Measurements from ENCODE around the gene KIAA1958. TPM values are rescaled to one million over a fixed set of nuclear protein-coding genes. Genes with fewer than 3 reads are reported as not detected.

KIAA1958 gene
- total RNA-seq, 4 donors from 2014 or later = 4.6 to 22.0 (median 9.2) TPM

DNA sequence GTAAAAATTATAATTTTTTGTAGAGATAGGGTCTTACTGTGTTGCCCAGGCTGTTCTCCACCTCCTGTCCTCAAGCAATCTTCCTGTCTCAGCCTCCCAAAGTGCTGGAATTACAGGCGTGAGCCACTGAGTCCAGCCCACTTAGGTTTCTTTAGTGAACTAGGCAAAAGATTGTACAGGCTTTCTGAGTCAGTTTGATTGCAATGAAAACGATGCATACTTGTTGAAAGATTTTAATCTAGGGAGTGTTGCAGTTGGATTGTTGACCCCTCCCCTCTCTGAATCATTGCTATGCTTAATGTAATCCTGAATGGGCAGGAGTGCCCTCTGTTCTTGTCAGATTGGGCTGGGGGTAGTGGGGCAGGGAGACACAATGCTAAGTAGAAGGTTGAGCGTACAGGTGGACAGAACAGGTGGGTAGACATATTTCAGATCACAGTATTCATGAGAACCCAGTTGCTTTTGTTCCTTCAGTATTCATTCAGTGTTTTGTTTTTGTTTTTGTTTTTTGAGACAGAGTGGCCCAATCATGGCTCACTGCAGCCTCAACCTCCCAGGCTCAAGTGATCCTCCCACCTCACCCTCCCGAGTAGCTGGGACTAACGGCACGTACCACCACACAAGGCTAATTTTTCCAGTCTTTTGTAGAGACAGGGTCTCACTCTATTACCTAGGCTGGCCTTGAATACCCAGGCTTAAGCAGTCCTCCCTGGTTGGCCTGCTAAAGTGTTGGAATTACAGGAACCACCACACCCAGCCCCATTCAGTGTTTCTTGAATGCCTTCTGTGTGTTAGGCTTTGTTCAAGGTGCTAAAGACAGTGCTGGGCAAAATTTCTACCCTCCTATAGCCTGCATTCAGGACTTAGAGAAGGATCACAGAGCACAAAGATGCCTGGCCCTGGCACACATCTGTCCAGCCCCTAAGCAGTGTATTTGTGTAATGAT, 70.1 kb downstream of the KIAA1958 start:
- no peak for DNase-seq
- Histone ChIP-seq H3K27me3 (no peaks in the 10 kb centered on the region), H3K27ac (no peak overlapping the region), H3K9me3 (no peaks in the 10 kb centered on the region), H3K4me3 (no peak overlapping the region), H3K36me3 (no peaks in the 10 kb centered on the region), H3K4me1 (no peaks in the 10 kb centered on the region)
- intact Hi-C loops (cut with DNase I; ENCODE audit: low total_unique reads) = no loop called here
- TF ChIP-seq, protein P1, sequence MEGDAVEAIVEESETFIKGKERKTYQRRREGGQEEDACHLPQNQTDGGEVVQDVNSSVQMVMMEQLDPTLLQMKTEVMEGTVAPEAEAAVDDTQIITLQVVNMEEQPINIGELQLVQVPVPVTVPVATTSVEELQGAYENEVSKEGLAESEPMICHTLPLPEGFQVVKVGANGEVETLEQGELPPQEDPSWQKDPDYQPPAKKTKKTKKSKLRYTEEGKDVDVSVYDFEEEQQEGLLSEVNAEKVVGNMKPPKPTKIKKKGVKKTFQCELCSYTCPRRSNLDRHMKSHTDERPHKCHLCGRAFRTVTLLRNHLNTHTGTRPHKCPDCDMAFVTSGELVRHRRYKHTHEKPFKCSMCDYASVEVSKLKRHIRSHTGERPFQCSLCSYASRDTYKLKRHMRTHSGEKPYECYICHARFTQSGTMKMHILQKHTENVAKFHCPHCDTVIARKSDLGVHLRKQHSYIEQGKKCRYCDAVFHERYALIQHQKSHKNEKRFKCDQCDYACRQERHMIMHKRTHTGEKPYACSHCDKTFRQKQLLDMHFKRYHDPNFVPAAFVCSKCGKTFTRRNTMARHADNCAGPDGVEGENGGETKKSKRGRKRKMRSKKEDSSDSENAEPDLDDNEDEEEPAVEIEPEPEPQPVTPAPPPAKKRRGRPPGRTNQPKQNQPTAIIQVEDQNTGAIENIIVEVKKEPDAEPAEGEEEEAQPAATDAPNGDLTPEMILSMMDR (IDR thresholded peaks at IDR 0.05) = no peak
- no peak for TF ChIP-seq POLR2A (IDR thresholded peaks at IDR 0.05)

DNA sequence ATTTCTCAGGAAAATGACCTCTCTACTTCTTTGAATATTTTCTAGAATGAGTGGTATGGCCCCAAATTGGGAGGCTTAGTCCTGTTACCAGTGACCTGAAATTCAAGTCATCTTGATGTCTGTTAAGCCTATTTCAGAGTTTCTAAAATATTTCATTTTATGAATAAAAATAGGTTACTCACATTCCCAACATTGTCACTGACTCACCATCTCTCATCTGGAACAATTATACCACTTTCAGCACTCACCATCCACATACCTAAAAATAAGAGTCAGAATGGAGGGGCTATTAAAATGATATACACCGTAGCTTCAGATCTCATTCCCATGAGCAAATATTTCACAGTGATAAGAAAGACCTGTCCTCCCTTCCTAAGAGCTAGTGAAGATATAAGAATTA, 71.8 kb downstream of the KIAA1958 start:
- TF ChIP-seq, protein P1 (IDR thresholded peaks at IDR 0.05) = no peak
- TF ChIP-seq POLR2A (IDR thresholded peaks at IDR 0.05) = no peak
- intact Hi-C loops (cut with DNase I; ENCODE audit: low total_unique reads) = no loop called here
- no peaks in the 10 kb centered on the region for H3K4me1 ChIP-seq
- no peak for DNase-seq
- H3K27me3 ChIP-seq = no peaks in the 10 kb centered on the region
- no peaks in the 10 kb centered on the region for H3K36me3 ChIP-seq
- H3K27ac ChIP-seq = no peak overlapping the region
- H3K4me3 ChIP-seq = no peak overlapping the region
- no peaks in the 10 kb centered on the region for H3K9me3 ChIP-seq

DNA sequence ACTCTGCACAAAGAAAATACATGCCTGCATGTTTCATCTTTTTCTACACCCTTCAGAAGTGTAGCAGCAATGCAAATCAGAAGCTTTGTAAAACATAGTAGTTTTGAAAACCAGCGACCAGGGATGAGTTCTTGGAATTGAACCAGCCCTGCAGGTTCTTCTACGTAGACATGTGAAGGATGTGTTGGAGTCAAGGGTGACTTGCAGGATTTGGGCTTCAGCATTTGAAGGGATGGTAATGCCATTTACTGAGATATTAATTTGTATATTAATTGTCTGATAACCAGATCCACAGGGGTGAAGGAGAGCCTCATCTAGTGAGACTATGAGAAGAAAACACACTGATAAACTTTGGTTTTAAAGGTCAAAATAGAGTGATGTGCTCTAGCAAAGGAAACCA, 72.4 kb downstream of the KIAA1958 start:
- Histone ChIP-seq H3K27ac (no peak overlapping the region), H3K36me3 (no peaks in the 10 kb centered on the region), H3K9me3 (no peaks in the 10 kb centered on the region), H3K4me1 (no peaks in the 10 kb centered on the region), H3K27me3 (no peaks in the 10 kb centered on the region), H3K4me3 (no peak overlapping the region)
- intact Hi-C loops (cut with DNase I; ENCODE audit: low total_unique reads) = no loop called here
- DNase-seq = no peak
- TF ChIP-seq, protein P1 (IDR thresholded peaks at IDR 0.05) = no peak
- TF ChIP-seq POLR2A (IDR thresholded peaks at IDR 0.05) = no peak

DNA sequence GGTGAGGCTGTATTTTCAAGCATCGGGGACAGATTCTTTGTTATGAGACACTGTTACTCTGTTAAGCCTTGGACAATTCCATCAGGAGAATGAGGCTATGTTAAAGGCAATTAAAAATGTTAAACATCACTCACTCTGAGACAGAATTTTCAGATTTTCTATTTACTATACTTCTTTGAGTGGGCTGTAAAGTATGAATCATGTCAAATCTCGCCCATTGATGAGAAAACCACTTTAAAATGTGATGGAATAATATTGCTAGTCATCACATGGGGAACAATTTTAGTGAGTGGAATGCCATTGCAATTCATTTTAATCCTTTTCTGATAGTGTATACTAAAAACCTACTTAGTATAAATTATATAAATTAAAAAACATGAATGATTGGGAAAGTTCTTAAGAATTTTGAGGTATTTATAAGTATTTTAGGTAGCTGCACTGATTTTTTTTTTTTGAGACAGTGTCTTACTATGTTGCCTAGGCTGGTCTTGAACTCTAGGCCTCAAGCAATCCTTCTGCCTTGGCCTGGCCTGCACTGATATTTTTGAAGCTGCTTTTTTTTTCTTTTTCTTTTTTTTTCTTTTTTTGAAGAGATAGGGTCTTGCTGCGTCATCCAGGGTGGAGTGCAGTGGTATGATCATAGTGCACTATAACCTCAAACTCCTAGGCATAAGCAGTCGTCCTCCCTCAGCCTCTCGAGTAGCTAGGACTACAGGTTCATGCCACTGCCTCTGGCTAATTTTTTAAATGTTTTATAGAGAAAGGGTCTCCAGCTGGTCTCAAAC, 73.2 kb downstream of the KIAA1958 start:
- Histone ChIP-seq H3K9me3 (no peaks in the 10 kb centered on the region), H3K4me1 (no peaks in the 10 kb centered on the region), H3K36me3 (no peaks in the 10 kb centered on the region), H3K27ac (no peak overlapping the region), H3K4me3 (no peak overlapping the region), H3K27me3 (no peaks in the 10 kb centered on the region)
- intact Hi-C loops (cut with DNase I; ENCODE audit: low total_unique reads) = no loop called here
- TF ChIP-seq, protein P1 (IDR thresholded peaks at IDR 0.05) = no peak
- TF ChIP-seq POLR2A (IDR thresholded peaks at IDR 0.05) = no peak
- no peak for DNase-seq
